LNCaP clone FGC (cell line): Measurements from ENCODE around the gene ABCA5.
"Not testable (repeated sequence)": the region's sequence is repeated elsewhere in the genome, so short reads cannot be mapped to it uniquely, and the experiment has no call there.

Source experiments
- DNase-seq: peaks from one replicate; pipeline ENCODE4 v3.0.0-alpha.2; 2011; ENCODE audit warnings: low read depth
- H3K4me3 ChIP-seq: 2 replicates; pipeline ENCODE4 v1.5.1; 2011; ENCODE audit warnings: mild to moderate bottlenecking, low read depth, low read length, control low read depth
- CTCF ChIP-seq: IDR thresholded peaks from 2 replicates; pipeline ENCODE4 v1.5.1; 2012; ENCODE audit warnings: mild to moderate bottlenecking; ENCODE audit not compliant: control insufficient read depth, insufficient read depth; ENCODE audit errors: extremely low read depth

The ABCA5 gene

GRCh38 chr17:69198238-69198637 is 128.7 kb downstream of the ABCA5 start:
- DNase-seq, result no peak
- no peak overlapping the region for H3K4me3 ChIP-seq
- TF ChIP-seq CTCF, result no peak

- DNase-seq, H3K4me3 ChIP-seq: not testable (repeated sequence)
These were observed 130.8 kb downstream of the ABCA5 start for GRCh38 chr17:69196105-69196653.
